Progenitor cell of endocrine pancreas (in vitro differentiated cells): ENCODE results near the gene RNF207. TPM values are rescaled to one million over a fixed set of nuclear protein-coding genes. Genes with fewer than 3 reads are reported as not detected.

Experiments
- DNase-seq: peaks from one replicate; pipeline ENCODE4 v3.0.0; 2021; ENCODE audit warnings: low spot score; ENCODE audit not compliant: unreplicated experiment
- H3K27ac Mint-ChIP-seq: 2 replicates; pipeline ENCODE4 v1.8.0; 2021; ENCODE audit warnings: mild to moderate bottlenecking, moderate library complexity, mixed read lengths
- H3K27me3 Mint-ChIP-seq: 2 replicates; pipeline ENCODE4 v1.8.0; 2021; ENCODE audit warnings: mixed read lengths
- H3K36me3 Mint-ChIP-seq: 2 replicates; pipeline ENCODE4 v1.8.0; 2022; ENCODE audit warnings: mixed read lengths; ENCODE audit not compliant: insufficient read depth
- H3K4me1 Mint-ChIP-seq: 2 replicates; pipeline ENCODE4 v1.8.0; 2021; ENCODE audit warnings: low read depth, mixed read lengths
- H3K4me3 Mint-ChIP-seq: 2 replicates; pipeline ENCODE4 v1.8.0; 2021; ENCODE audit warnings: low read depth, mild to moderate bottlenecking, moderate library complexity, mixed read lengths
- H3K9me3 Mint-ChIP-seq: 2 replicates; pipeline ENCODE4 v1.8.0; 2021; ENCODE audit warnings: low read depth, mixed read lengths
- total RNA-seq: library from RNA; stranded (reverse); gene quantifications from 2 replicates; pipeline ENCODE4 v1.2.1, GENCODE V29; 2021
- TF ChIP-seq, protein P1 (sequence below): fragments of 200-600 bp; sonication (generic); IDR thresholded peaks from one replicate; pipeline ENCODE4 v1.5.0; 2021; ENCODE audit warnings: antibody characterized with exemption, mild to moderate bottlenecking; ENCODE audit not compliant: unreplicated experiment

RNF207 gene
- total RNA-seq, 1 donor from 2014 or later, result 50.5 TPM

DNA sequence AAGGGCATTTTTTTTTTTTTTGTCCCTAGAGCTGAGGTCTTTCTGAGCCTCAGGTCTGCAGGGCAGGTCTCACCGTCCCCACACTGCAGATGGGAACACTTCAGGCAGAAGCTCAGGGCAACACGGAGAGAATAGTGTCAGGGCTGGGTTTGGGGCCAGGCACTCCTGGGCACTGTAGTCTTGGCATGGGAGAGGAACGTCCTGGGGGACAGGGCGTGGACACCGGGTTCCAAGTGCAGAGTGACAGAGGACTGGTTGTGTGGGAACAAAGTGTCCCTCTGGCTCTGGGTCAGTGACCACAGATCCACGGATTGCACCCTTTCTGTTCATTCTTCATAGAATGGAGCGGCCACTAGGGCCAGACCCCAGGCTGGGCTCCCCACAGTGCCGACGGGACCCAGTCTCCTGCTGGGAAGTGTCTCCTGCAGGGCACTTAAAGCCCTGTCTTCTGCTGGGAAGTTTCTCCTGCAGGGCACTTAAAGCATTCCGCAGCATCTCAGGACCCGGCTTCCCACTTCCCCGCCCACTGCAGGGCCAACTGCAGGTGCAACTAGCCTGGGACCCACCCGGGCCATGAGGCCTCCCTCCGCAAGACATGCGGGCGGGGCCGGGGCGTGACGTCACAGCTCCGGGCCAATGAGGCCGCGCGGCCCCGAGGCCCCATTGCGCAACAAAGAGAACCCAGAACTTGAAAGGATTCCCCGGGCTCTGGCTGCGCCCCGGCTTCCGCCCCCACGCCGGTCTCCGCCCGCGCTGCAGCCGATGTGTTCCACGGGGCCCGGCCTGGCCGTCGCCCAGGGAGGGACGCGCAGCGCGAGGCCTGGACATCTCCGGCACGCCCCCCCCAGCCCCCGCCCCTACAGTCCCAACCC lies 53.8 kb downstream of the RNF207 start:
- H3K27ac Mint-ChIP-seq, result no peak overlapping the region

DNA sequence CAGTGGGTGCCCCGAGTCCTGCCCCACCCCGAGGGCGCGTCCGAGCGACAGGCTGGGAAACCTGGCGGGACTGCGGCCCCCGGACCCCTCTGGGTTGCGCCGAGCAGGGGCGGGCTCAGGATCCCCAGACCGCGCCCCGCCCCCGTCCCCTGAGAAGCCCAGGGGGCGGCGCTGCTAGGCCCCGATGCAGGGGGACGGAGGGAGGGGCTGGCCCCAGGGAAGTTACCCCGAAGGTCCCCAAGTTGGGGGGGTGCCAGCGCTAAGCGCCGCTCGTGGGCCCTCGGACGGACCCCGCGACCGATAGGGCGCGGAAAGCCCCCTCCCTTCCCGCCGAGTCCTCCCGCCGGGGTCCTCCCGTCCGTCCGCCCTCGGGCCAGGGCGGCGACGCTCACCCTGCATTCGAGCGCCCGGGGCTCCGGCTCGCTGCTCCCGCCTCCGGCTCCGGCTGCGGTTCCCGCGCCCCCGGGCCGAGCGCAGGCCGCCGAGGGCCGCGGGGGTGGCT lies 54.6 kb downstream of the RNF207 start:
- no peak overlapping the region for H3K27ac Mint-ChIP-seq
- no peak overlapping the region for H3K4me3 Mint-ChIP-seq
- H3K4me1 Mint-ChIP-seq, result peaks cover 1% of the 10 kb centered on the region
- H3K9me3 Mint-ChIP-seq, result no peaks in the 10 kb centered on the region
- H3K27me3 Mint-ChIP-seq, result peaks cover 39% of the 10 kb centered on the region
- DNase-seq, result no peak
- TF ChIP-seq, protein P1, sequence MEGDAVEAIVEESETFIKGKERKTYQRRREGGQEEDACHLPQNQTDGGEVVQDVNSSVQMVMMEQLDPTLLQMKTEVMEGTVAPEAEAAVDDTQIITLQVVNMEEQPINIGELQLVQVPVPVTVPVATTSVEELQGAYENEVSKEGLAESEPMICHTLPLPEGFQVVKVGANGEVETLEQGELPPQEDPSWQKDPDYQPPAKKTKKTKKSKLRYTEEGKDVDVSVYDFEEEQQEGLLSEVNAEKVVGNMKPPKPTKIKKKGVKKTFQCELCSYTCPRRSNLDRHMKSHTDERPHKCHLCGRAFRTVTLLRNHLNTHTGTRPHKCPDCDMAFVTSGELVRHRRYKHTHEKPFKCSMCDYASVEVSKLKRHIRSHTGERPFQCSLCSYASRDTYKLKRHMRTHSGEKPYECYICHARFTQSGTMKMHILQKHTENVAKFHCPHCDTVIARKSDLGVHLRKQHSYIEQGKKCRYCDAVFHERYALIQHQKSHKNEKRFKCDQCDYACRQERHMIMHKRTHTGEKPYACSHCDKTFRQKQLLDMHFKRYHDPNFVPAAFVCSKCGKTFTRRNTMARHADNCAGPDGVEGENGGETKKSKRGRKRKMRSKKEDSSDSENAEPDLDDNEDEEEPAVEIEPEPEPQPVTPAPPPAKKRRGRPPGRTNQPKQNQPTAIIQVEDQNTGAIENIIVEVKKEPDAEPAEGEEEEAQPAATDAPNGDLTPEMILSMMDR, result no peak
- H3K36me3 Mint-ChIP-seq, result peaks cover 2% of the 10 kb centered on the region

More for the DNA sequence above, 53.8 kb downstream of the RNF207 start:
- Mint-ChIP-seq H3K27me3 (peaks cover 39% of the 10 kb centered on the region), H3K36me3 (no peaks in the 10 kb centered on the region), H3K9me3 (no peaks in the 10 kb centered on the region), H3K4me3 (peak overlapping the region; percentile 30), H3K4me1 (peaks cover 1% of the 10 kb centered on the region)
- peak; percentile 68 for DNase-seq
- TF ChIP-seq, protein P1, result peak; percentile 7

DNA sequence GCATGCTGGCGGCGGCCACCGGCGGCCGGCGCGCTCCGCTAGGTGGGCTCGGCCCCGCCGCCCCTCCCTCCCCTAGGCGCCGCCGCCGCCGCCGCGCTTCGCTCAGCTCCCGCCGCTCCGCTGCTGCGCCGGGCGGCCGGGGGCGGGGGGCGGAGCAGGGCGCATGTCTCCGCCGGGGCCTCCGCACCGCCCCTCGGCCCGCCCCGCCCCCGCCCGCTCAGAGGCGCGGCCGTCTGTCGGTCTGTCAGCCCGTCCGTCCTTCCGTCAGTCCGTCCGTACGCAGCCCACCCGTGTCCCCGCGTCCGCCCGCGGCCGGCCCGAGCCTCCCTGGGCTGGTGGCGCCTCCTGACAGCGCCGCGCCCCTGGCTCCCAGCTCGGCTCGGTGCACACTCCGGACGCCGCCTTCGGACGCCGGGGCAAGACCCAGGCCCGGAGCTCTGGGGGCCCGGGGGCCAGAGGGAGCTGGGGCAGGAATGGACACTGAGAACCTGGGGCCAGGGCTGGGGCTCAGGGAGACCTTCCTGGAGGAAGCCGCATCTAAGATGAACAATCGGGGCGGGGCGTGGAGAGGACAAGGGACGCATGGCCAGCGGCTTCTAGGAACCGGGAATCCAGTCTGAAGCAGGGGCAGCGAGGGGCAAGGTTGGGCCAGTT lies 55.2 kb downstream of the RNF207 start, which contains the start of gene GPR153:
Gene GPR153 (minus strand): TSS at position 138 of the 654 bp plus-strand sequence. CDS start 6,193 bp downstream, outside the sequence.
- Mint-ChIP-seq H3K27ac (no peak within 1 kb of the TSS), H3K4me1 (peaks cover 1% of the 10 kb centered on the region), H3K9me3 (no peaks in the 10 kb centered on the region), H3K27me3 (peaks cover 40% of the 10 kb centered on the region), H3K4me3 (peak within 1 kb of the TSS; percentile 61), H3K36me3 (peaks cover 2% of the 10 kb centered on the region)
- no peak for DNase-seq
- TF ChIP-seq, protein P1, result no peak

DNA sequence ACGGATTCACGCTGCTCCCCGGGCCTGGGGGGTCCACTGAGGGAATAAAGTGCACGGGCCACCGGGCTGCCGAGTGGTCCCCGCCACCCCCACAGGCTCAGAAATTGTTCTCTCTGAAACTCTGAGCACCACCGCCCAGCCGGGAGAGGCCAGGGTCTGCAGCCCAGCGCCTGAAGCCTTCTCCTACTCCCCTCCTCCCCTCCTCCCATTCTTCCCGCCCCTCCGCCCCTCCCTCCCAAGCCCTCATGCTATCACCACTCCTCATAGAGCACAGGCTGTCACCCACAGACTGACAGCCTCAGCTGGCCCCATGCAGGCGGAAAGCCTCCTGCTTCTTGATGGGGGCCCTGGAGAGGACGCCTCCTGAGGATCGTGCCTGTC lies 55.7 kb downstream of the RNF207 start:
- Mint-ChIP-seq H3K27me3 (peaks cover 40% of the 10 kb centered on the region), H3K4me1 (peaks cover 1% of the 10 kb centered on the region), H3K4me3 (peak overlapping the region; percentile 61), H3K9me3 (no peaks in the 10 kb centered on the region), H3K36me3 (peaks cover 2% of the 10 kb centered on the region), H3K27ac (no peak overlapping the region)
- TF ChIP-seq, protein P1, result no peak
- DNase-seq, result no peak

DNA sequence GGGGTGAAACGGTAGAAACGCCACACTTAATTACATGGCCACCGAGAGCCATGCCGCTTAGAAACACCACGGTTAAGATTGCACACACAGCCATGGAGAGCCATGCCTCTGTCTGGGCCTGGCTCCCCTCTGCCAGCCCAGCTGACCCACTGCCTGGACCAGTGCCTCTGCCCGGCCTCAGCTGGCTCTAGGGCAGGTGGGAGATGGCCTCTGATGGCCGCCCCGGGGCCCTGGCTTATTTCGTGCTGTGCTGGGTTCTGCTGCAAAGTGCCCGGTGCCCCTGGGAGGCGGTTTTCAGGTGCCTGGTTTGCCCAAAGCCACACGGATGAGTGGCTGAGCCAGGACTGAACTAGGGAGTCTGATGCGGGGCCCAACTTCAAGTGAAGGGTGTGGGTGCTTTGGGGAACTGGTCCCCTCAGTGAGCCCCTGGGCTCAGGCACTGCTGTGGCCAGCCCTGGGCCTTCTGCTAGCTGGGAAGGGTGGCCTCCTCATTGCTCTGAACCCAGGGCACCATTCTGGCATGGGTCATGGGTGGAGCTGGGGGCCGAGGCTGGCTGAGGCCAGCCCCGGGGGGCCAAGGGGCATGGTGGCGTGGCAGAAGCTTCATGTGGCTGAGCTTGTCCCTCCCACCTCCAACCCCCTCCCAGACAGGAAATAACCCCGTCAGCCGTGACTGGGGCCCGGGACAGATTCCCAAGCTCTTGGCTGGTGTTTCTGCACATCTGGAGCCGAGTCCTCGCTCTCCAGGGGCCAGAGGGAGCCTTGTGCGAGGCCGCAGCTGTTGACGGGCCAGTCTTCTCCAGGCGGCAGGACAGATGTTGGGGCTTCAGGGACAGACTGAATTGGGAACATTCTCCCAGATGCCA lies 56.9 kb downstream of the RNF207 start:
- H3K9me3 Mint-ChIP-seq, result no peaks in the 10 kb centered on the region
- H3K27me3 Mint-ChIP-seq, result peaks cover 32% of the 10 kb centered on the region
- no peak for DNase-seq
- H3K27ac Mint-ChIP-seq, result no peak overlapping the region
- H3K36me3 Mint-ChIP-seq, result peaks cover 2% of the 10 kb centered on the region
- TF ChIP-seq, protein P1, result no peak
- H3K4me1 Mint-ChIP-seq, result peaks cover 1% of the 10 kb centered on the region
- no peak overlapping the region for H3K4me3 Mint-ChIP-seq
